Activated CD8-positive, alpha-beta T cell treated with anti-CD3 and anti-CD28 coated beads for 36 hours (primary cell): Measurements from ENCODE around the gene SMARCD2. TPM values are rescaled to one million over a fixed set of nuclear protein-coding genes. Genes with fewer than 3 reads are reported as not detected.
A peak's percentile ranks its signal among the peaks of the same experiment; 100 is the strongest.
"Not testable (repeated sequence)": the region's sequence is repeated elsewhere in the genome, so short reads cannot be mapped to it uniquely, and the experiment has no call there.

Experiments used
- ATAC-seq: fragments of 200-7000 bp; cut with Tn5 transposase; one replicate; pipeline ENCODE4 v1.10.0; 2021; ENCODE audit warnings: mild to moderate bottlenecking, moderate library complexity
- CTCF ChIA-PET: fragments of 350-600 bp; sonication (Branson Sonifier 250); formaldehyde crosslinking; loops from one replicate; lab custom pipeline; 2021; ENCODE audit warnings: antibody characterized with exemption; lab: Charles Lee
- POLR2A ChIA-PET: fragments of 350-600 bp; sonication (Branson Sonifier 250); formaldehyde crosslinking; loops from one replicate; lab custom pipeline; 2021; ENCODE audit warnings: antibody characterized with exemption; lab: Charles Lee
- DNase-seq: peaks from one replicate; pipeline ENCODE4 v3.0.0-alpha.2; 2020
- H3K27ac Mint-ChIP-seq: one replicate; pipeline ENCODE4 v1.8.0; 2021; ENCODE audit warnings: mild to moderate bottlenecking, mixed read lengths
- H3K27me3 Mint-ChIP-seq: one replicate; pipeline ENCODE4 v1.8.0; 2021; ENCODE audit warnings: mixed read lengths
- H3K36me3 Mint-ChIP-seq: one replicate; pipeline ENCODE4 v1.8.0; 2021; ENCODE audit warnings: low read depth, mixed read lengths
- H3K4me1 Mint-ChIP-seq: one replicate; pipeline ENCODE4 v1.8.0; 2021; ENCODE audit warnings: low read depth, mixed read lengths
- H3K4me3 Mint-ChIP-seq: one replicate; pipeline ENCODE4 v1.8.0; 2021; ENCODE audit warnings: mild to moderate bottlenecking, moderate library complexity, mixed read lengths
- H3K9me3 Mint-ChIP-seq: one replicate; pipeline ENCODE4 v1.8.0; 2021; ENCODE audit warnings: mixed read lengths
- CTCF ChIP-seq: fragments of 200-600 bp; IDR thresholded peaks from one replicate; pipeline ENCODE4 v1.8.0; 2022; ENCODE audit warnings: antibody characterized with exemption, mild to moderate bottlenecking
- intact Hi-C: fragments of 100-400 bp; cut with micrococcal nuclease; formaldehyde crosslinking; loops from one replicate; pipeline ENCODE4 v1.10.0; 2022
- total RNA-seq, 2 experiments: library from RNA; stranded (reverse); gene quantifications; one replicate each; pipeline ENCODE4 v1.2.3, GENCODE V29; 2021

The SMARCD2 gene
- total RNA-seq, 2 experiments from 2014 or later, result 99.4 to 103 TPM

- Mint-ChIP-seq H3K36me3 (peaks cover 69% of the 10 kb centered on the region), H3K4me3 (no peak overlapping the region), H3K9me3 (no peaks in the 10 kb centered on the region), H3K4me1 (peaks cover 15% of the 10 kb centered on the region), H3K27me3 (no peaks in the 10 kb centered on the region), H3K27ac (no peak overlapping the region)
- ATAC-seq (no peak), DNase-seq (no peak)
- POLR2A ChIA-PET, result interaction anchor here (1.2 to 3.7 kb wide), 5 partner anchors 10 to 37 kb away, joined by 3 to 21 read pairs (median 9); partner anchors contain the start of genes CCDC47 and DDX42
- no peak for TF ChIP-seq CTCF
- intact Hi-C loops, result no loop called here
- CTCF ChIA-PET, result interaction anchor here (0.6 kb wide), 1 partner anchor 74 kb away, joined by 3 read pairs; no protein-coding TSS in a partner anchor
These were observed 32.5 kb downstream of the SMARCD2 start for GRCh38 chr17:63809970-63810369.

GRCh38 chr17:63805591-63805990, 36.9 kb downstream of the SMARCD2 start:
- ChIA-PET POLR2A (interaction anchor here (1.7 kb wide), 1 partner anchor 15 kb away, joined by 5 read pairs; no protein-coding TSS in a partner anchor), CTCF (no interaction called here)
- Mint-ChIP-seq H3K27ac (peak overlapping the region; percentile 48), H3K27me3 (no peaks in the 10 kb centered on the region), H3K36me3 (peaks cover 53% of the 10 kb centered on the region), H3K4me3 (no peak overlapping the region), H3K4me1 (peaks cover 15% of the 10 kb centered on the region), H3K9me3 (no peaks in the 10 kb centered on the region)
- ATAC-seq (no peak), DNase-seq (no peak)
- intact Hi-C loops, result no loop called here
- TF ChIP-seq CTCF, result no peak

GRCh38 chr17:63804328-63804727, 38.2 kb downstream of the SMARCD2 start:
- DNase-seq (no peak), ATAC-seq (no peak)
- H3K27me3 Mint-ChIP-seq, result no peaks in the 10 kb centered on the region
- no peak overlapping the region for H3K4me3 Mint-ChIP-seq
- no peaks in the 10 kb centered on the region for H3K9me3 Mint-ChIP-seq
- H3K4me1 Mint-ChIP-seq, result peaks cover 15% of the 10 kb centered on the region
- CTCF ChIA-PET, result interaction anchor here (0.7 to 1.8 kb wide), 6 partner anchors 12 to 77 kb away, joined by 3 to 6 read pairs (median 4); no protein-coding TSS in a partner anchor
- intact Hi-C loops, result no loop called here
- H3K27ac Mint-ChIP-seq, result peak overlapping the region; percentile 14
- POLR2A ChIA-PET, result interaction anchor here (1.4 to 1.7 kb wide), 3 partner anchors 17 to 34 kb away, joined by 3 to 5 read pairs (median 3); partner anchors contain the start of gene PSMC5
- no peak for TF ChIP-seq CTCF
- peaks cover 56% of the 10 kb centered on the region for H3K36me3 Mint-ChIP-seq

GRCh38 chr17:63800783-63801182, 41.7 kb downstream of the SMARCD2 start:
- ChIA-PET POLR2A (interaction anchor here (1.4 kb wide), 1 partner anchor 27 kb away, joined by 3 read pairs; the partner anchor contains the start of gene DDX42), CTCF (interaction anchor here (1.5 to 2.2 kb wide), 2 partner anchors 10 to 26 kb away, joined by 5 to 6 read pairs; partner anchors contain the start of genes CCDC47 and DDX42)
- DNase-seq (no peak), ATAC-seq (no peak)
- no peak overlapping the region for H3K4me3 Mint-ChIP-seq
- intact Hi-C loops, result no loop called here
- H3K36me3 Mint-ChIP-seq, result peaks cover 46% of the 10 kb centered on the region
- H3K27ac Mint-ChIP-seq, result no peak overlapping the region
- H3K9me3 Mint-ChIP-seq, result no peaks in the 10 kb centered on the region
- TF ChIP-seq CTCF, result no peak
- peaks cover 1% of the 10 kb centered on the region for H3K4me1 Mint-ChIP-seq
- no peaks in the 10 kb centered on the region for H3K27me3 Mint-ChIP-seq

GRCh38 chr17:63798572-63799106, 43.8 kb downstream of the SMARCD2 start:
- Mint-ChIP-seq H3K9me3 (no peaks in the 10 kb centered on the region), H3K4me3 (no peak overlapping the region), H3K4me1 (no peaks in the 10 kb centered on the region), H3K27ac (no peak overlapping the region), H3K36me3 (peaks cover 54% of the 10 kb centered on the region), H3K27me3 (no peaks in the 10 kb centered on the region)
- no peak for ATAC-seq
- CTCF ChIA-PET, result interaction anchor here (1.3 kb wide), 1 partner anchor 12 kb away, joined by 4 read pairs; no protein-coding TSS in a partner anchor
- intact Hi-C loops, result no loop called here
- TF ChIP-seq CTCF, result no peak
- DNase-seq, result no peak
- POLR2A ChIA-PET, result interaction anchor here (0.6 to 1.3 kb wide), 4 partner anchors 10 to 69 kb away, joined by 3 to 4 read pairs (median 3); no protein-coding TSS in a partner anchor

- H3K4me1 Mint-ChIP-seq, H3K4me3 Mint-ChIP-seq, H3K27ac Mint-ChIP-seq, CTCF ChIA-PET, H3K27me3 Mint-ChIP-seq, H3K9me3 Mint-ChIP-seq, intact Hi-C loops, ATAC-seq, POLR2A ChIA-PET, DNase-seq: not testable (repeated sequence)
- peaks cover 58% of the 10 kb centered on the region for H3K36me3 Mint-ChIP-seq
These were observed 46.1 kb downstream of the SMARCD2 start for GRCh38 chr17:63796375-63796774.
